Breast epithelium (tissue), 3 donors: Measurements from ENCODE around the gene PWWP2B.

Source experiments
- CTCF ChIP-seq, 3 donors: fragments of 450-650 bp; IDR thresholded peaks; one replicate each; pipeline ENCODE4 v1.5.1; 2016 to 2017; ENCODE audit warnings: antibody characterized with exemption in 3 of 3, mild to moderate bottlenecking in 3 of 3, moderate library complexity in 3 of 3
- POLR2A ChIP-seq: fragments of 450-650 bp; IDR thresholded peaks from one replicate; pipeline ENCODE4 v1.6.1; 2016; ENCODE audit warnings: antibody characterized with exemption, mild to moderate bottlenecking, moderate library complexity

- peak in 1 of 3 donors; percentile 4 for TF ChIP-seq CTCF (IDR thresholded peaks at IDR 0.05)
- no peak for TF ChIP-seq POLR2A
Measured at GRCh38 chr10:132453470-132453861, 56.5 kb downstream of the PWWP2B start.
